Kidney (tissue), 14 donors: ENCODE results near the gene DPYSL4. TPM values are rescaled to one million over a fixed set of nuclear protein-coding genes. Genes with fewer than 3 reads are reported as not detected.

Experiments used
- DNase-seq, 5 donors: peaks; one replicate each; pipeline ENCODE4 v3.0.0-alpha.2; 2013 to 2020
- FAIRE-seq: peaks from 2 replicates; lab custom pipeline; 2012; peaks lifted over from hg19 to GRCh38; lab: Jason Lieb, UNC
- H3K27ac ChIP-seq, 2 donors: one replicate each; pipeline ENCODE4 v1.7.0; 2013; ENCODE audit warnings: low read depth in 2 of 2, low read length in 2 of 2, inconsistent platforms in 1 of 2
- H3K27me3 ChIP-seq: one replicate; pipeline ENCODE4 v1.7.1; 2013; ENCODE audit warnings: low read length, inconsistent platforms; ENCODE audit not compliant: control insufficient read depth, insufficient read depth
- H3K36me3 ChIP-seq, 3 donors: one replicate each; pipeline versions ENCODE4 v1.7.0 to v1.7.1; 2013; ENCODE audit warnings: low read length in 3 of 3, control low read depth in 1 of 3, inconsistent platforms in 1 of 3; ENCODE audit not compliant: insufficient read depth in 3 of 3, control insufficient read depth in 2 of 3
- H3K4me1 ChIP-seq, 3 donors: one replicate each; pipeline versions ENCODE4 v1.7.0 to v1.7.1; 2013; ENCODE audit warnings: low read length in 3 of 3, inconsistent platforms in 1 of 3, low read depth in 1 of 3; ENCODE audit not compliant: control insufficient read depth in 2 of 3, insufficient read depth in 2 of 3
- H3K4me3 ChIP-seq, 3 donors: one replicate each; pipeline versions ENCODE4 v1.7.0 to v1.8.1; 2013; ENCODE audit warnings: low read length in 3 of 3, control low read depth in 1 of 3, inconsistent platforms in 1 of 3
- H3K9ac ChIP-seq, 3 donors: one replicate each; pipeline versions ENCODE4 v1.7.0 to v1.7.1; 2013; ENCODE audit warnings: low read length in 3 of 3, control low read depth in 1 of 3, inconsistent platforms in 1 of 3
- H3K9me3 ChIP-seq, 3 donors: one replicate each; pipeline versions ENCODE4 v1.7.0 to v1.7.1; 2013; ENCODE audit warnings: low read length in 3 of 3, control low read depth in 1 of 3, inconsistent platforms in 1 of 3; ENCODE audit not compliant: control insufficient read depth in 2 of 3, insufficient read depth in 1 of 3
- intact Hi-C: fragments of 100-400 bp; cut with DNase I; formaldehyde crosslinking; loops from one replicate; pipeline ENCODE4 v1.11.1; 2022
- polyA plus RNA-seq: library from polyadenylated mRNA; stranded (reverse); fragments of 350-450 nt; fragmentation: Illumina TruSeq; extraction: RNeasy Lipid Tissue Mini Kit (QIAGEN cat#74804); gene quantifications from one replicate; pipeline ENCODE4 v1.2.3, GENCODE V29; 2014; ENCODE audit warnings: low read depth, low replicate concordance; ENCODE audit not compliant: insufficient read depth
- total RNA-seq: library from RNA; stranded (reverse); fragmentation: NEBNext Ultra II Directional; extraction: Animal tissue kit (Norgen Biotek cat#: 25700); gene quantifications from one replicate; pipeline ENCODE4 v1.2.1, GENCODE V29; 2021
- TF ChIP-seq, protein P1 (sequence below): IDR thresholded peaks from 3 replicates; pipeline ENCODE4 v1.5.1; 2012; ENCODE audit warnings: mild to moderate bottlenecking, moderate library complexity, borderline replicate concordance; ENCODE audit not compliant: insufficient read depth; ENCODE audit errors: extremely low read depth
- donor health status: control.
- donor health status: control.
- donor health status: control.
- donor health status: control.
- donor health status: control.
- donor health status: DM: yes; HTN: yes; CAD: no.
- donor health status: Normal renal cell carcinoma (clear cell type).

Gene DPYSL4
- total and polyA plus RNA-seq, 2 donors from 2014 or later, result 0.60 TPM; not detected in 1

DNA sequence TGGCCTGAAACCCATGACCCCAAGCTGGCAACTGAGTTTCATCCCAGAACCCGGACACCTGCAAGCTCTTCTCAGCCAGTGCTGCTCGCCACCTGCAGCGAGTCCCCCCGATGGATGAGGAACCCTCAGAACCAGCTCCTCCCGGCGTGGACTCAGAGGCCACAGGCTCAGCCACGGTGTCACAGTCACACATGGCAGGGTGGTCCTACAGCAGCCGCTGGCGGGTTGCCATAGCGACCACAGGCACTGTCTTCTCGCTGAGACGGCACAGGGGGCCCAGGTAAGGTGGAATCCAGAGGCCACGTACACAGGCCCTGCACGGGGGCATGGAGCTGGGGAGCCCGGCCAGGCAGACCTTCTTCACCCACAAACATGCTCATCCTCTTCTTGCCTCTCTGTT, 53.4 kb downstream of the DPYSL4 start:
- intact Hi-C loops, result no loop called here
- Histone ChIP-seq H3K27me3 (no peaks in the 10 kb centered on the region), H3K27ac (no peak overlapping the region), H3K9ac (no peak overlapping the region), H3K9me3 (no peaks in the 10 kb centered on the region), H3K4me1 (no peaks in the 10 kb centered on the region), H3K4me3 (no peak overlapping the region), H3K36me3 (no peaks in the 10 kb centered on the region)
- TF ChIP-seq, protein P1, sequence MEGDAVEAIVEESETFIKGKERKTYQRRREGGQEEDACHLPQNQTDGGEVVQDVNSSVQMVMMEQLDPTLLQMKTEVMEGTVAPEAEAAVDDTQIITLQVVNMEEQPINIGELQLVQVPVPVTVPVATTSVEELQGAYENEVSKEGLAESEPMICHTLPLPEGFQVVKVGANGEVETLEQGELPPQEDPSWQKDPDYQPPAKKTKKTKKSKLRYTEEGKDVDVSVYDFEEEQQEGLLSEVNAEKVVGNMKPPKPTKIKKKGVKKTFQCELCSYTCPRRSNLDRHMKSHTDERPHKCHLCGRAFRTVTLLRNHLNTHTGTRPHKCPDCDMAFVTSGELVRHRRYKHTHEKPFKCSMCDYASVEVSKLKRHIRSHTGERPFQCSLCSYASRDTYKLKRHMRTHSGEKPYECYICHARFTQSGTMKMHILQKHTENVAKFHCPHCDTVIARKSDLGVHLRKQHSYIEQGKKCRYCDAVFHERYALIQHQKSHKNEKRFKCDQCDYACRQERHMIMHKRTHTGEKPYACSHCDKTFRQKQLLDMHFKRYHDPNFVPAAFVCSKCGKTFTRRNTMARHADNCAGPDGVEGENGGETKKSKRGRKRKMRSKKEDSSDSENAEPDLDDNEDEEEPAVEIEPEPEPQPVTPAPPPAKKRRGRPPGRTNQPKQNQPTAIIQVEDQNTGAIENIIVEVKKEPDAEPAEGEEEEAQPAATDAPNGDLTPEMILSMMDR, result no peak
- FAIRE-seq (no peak), DNase-seq (peak in 4 of 5 donors; percentile 29 to 67 (median 50))

DNA sequence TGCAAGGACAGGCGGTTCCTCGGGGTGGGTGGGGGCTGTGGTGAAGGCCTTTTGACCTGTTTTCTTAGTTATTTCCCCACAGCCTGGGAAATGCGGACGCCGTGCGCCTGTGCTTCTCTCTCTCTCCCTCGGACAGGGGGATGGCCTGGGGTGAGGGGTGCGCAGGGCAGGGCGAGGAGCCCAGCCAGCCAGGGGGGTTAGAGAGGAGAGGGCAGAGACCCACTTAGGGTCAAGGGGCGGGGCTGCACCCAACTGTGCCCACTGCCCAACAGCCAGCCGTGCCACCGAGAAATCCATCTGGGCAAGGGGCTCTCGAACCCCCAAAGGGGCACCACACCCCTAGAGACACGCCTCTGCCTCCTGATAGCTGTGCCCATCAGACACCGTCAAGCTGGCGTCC, 53.8 kb downstream of the DPYSL4 start:
- H3K4me1 ChIP-seq, result no peaks in the 10 kb centered on the region
- H3K36me3 ChIP-seq, result no peaks in the 10 kb centered on the region
- TF ChIP-seq, protein P1, result no peak
- DNase-seq (no peak), FAIRE-seq (no peak)
- no peak overlapping the region for H3K27ac ChIP-seq
- no peaks in the 10 kb centered on the region for H3K9me3 ChIP-seq
- no peak overlapping the region for H3K9ac ChIP-seq
- H3K4me3 ChIP-seq, result no peak overlapping the region
- H3K27me3 ChIP-seq, result no peaks in the 10 kb centered on the region
- intact Hi-C loops, result no loop called here

DNA sequence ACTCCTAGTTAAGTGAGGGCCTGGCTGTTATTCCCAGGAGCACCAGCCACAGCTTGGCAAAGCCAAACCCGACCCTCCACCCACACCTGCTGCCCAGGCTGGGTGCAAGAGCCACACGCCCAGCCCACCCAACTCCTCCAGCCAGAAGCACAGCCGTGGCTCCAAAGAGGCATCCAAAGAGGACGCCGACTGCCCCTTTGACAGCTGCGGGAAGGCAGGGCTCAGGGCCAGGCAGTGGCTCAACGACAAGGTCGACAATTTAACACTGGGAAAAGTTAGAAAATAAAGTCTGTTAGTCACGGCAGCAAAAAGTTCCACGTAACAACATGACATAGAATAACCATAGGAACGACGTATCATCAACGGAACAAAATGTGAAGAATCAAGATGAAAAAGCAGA, 54.3 kb downstream of the DPYSL4 start:
- no peak for FAIRE-seq
- Histone ChIP-seq H3K27me3 (no peaks in the 10 kb centered on the region), H3K4me1 (no peaks in the 10 kb centered on the region), H3K9me3 (no peaks in the 10 kb centered on the region), H3K36me3 (no peaks in the 10 kb centered on the region), H3K4me3 (no peak overlapping the region), H3K27ac (no peak overlapping the region), H3K9ac (no peak overlapping the region)
- no peak for DNase-seq
- intact Hi-C loops, result no loop called here
- TF ChIP-seq, protein P1, result no peak

DNA sequence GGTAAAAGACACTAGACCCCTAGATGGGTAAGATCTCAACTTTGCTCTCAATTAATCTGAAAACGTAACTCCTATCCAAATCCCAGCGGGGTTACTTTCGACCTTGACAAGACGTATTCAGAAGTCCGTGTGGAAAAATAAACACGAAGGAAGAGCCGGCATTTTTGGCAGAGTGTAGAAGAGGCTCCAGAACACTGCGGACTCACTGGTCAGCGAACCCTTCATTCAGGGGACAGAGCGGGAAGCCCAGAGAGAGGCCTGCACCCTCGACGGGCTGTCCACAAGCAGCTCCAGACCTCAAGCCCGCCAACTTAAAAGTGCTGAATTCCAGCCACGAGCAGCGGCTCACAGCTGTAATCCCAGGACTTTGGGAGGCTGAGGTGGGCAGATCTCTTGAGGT, 54.7 kb downstream of the DPYSL4 start:
- no peaks in the 10 kb centered on the region for H3K4me1 ChIP-seq
- H3K27me3 ChIP-seq, result no peaks in the 10 kb centered on the region
- no peak overlapping the region for H3K9ac ChIP-seq
- H3K4me3 ChIP-seq, result no peak overlapping the region
- no peak overlapping the region for H3K27ac ChIP-seq
- FAIRE-seq, result no peak
- no peaks in the 10 kb centered on the region for H3K36me3 ChIP-seq
- TF ChIP-seq, protein P1, result no peak
- no peak for DNase-seq
- intact Hi-C loops, result no loop called here
- H3K9me3 ChIP-seq, result no peaks in the 10 kb centered on the region
